ENCODE measurements around the gene D2HGDH. TPM values are rescaled to one million over a fixed set of nuclear protein-coding genes. Genes with fewer than 3 reads are reported as not detected.
A peak's percentile ranks its signal among the peaks of the same experiment; 100 is the strongest.

The D2HGDH gene
- total and polyA plus RNA-seq, 4 donors, result 12.2 to 45.3 (median 27.2) TPM

GRCh38 chr2:241746084-241746483 is 11.7 kb downstream of the D2HGDH start:
- Histone ChIP-seq H3K27ac (ENCODE audit: low read depth in 1 of 2, low read length in 1 of 2) (no peak overlapping the region), H3K9me3 (ENCODE audit: control insufficient read depth in 4 of 4, insufficient read depth in 3 of 4, low read length in 3 of 4) (no peaks in the 10 kb centered on the region), H3K36me3 (ENCODE audit: control insufficient read depth in 4 of 4, insufficient read depth in 4 of 4, low read length in 4 of 4) (peaks cover 2 to 32% (median 25%) of the 10 kb centered on the region in 4 donors), H3K9ac (ENCODE audit: insufficient read depth in 1 of 2, low read length in 2 of 2) (no peak overlapping the region), H3K4me1 (ENCODE audit: control insufficient read depth in 5 of 5, insufficient read depth in 5 of 5, low read length in 5 of 5) (peaks cover 0 to 3% (median 0%) of the 10 kb centered on the region in 5 donors), H3K4me3 (no peak overlapping the region), H3K27me3 (ENCODE audit: control insufficient read depth in 3 of 3, insufficient read depth in 3 of 3, low read length in 2 of 3) (no peaks in the 10 kb centered on the region)
- ATAC-seq (ENCODE audit: insufficient read depth, low FRiP score) (no peak), DNase-seq (no peak)
- WGBS, 2 donors, result 99% methylated on average over 4 of the region's 4 CpGs
- no peak for TF ChIP-seq CTCF (IDR thresholded peaks at IDR 0.05; ENCODE audit: control extremely low read depth, extremely low read depth)

GRCh38 chr2:241748468-241749256 is 14.2 kb downstream of the D2HGDH start:
- WGBS, 2 donors, result 93 to 97% methylated on average over 32 of the region's 32 CpGs
- Histone ChIP-seq H3K27me3 (ENCODE audit: control insufficient read depth in 3 of 3, insufficient read depth in 3 of 3, low read length in 2 of 3) (no peaks in the 10 kb centered on the region), H3K4me1 (ENCODE audit: control insufficient read depth in 5 of 5, insufficient read depth in 5 of 5, low read length in 5 of 5) (peaks cover 0 to 3% (median 0%) of the 10 kb centered on the region in 5 donors), H3K4me3 (no peak overlapping the region), H3K27ac (ENCODE audit: low read depth in 1 of 2, low read length in 1 of 2) (no peak overlapping the region), H3K36me3 (ENCODE audit: control insufficient read depth in 4 of 4, insufficient read depth in 4 of 4, low read length in 4 of 4) (peaks cover 2 to 33% (median 27%) of the 10 kb centered on the region in 4 donors), H3K9me3 (ENCODE audit: control insufficient read depth in 4 of 4, insufficient read depth in 3 of 4, low read length in 3 of 4) (no peaks in the 10 kb centered on the region), H3K9ac (ENCODE audit: insufficient read depth in 1 of 2, low read length in 2 of 2) (no peak overlapping the region)
- no peak for ATAC-seq (ENCODE audit: insufficient read depth, low FRiP score)
- DNase-seq, result no peak
- no peak for TF ChIP-seq CTCF (IDR thresholded peaks at IDR 0.05; ENCODE audit: control extremely low read depth, extremely low read depth)

GRCh38 chr2:241750076-241750840 is 15.8 kb downstream of the D2HGDH start:
- no peak overlapping the region for H3K27ac ChIP-seq (ENCODE audit: low read depth in 1 of 2, low read length in 1 of 2)
- peaks cover 0 to 3% (median 0%) of the 10 kb centered on the region in 5 donors for H3K4me1 ChIP-seq (ENCODE audit: control insufficient read depth in 5 of 5, insufficient read depth in 5 of 5, low read length in 5 of 5)
- TF ChIP-seq CTCF (IDR thresholded peaks at IDR 0.05; ENCODE audit: control extremely low read depth, extremely low read depth), result no peak
- no peak for ATAC-seq (ENCODE audit: insufficient read depth, low FRiP score)
- no peaks in the 10 kb centered on the region for H3K9me3 ChIP-seq (ENCODE audit: control insufficient read depth in 4 of 4, insufficient read depth in 3 of 4, low read length in 3 of 4)
- H3K27me3 ChIP-seq (ENCODE audit: control insufficient read depth in 3 of 3, insufficient read depth in 3 of 3, low read length in 2 of 3), result no peaks in the 10 kb centered on the region
- 66 to 75% methylated on average over 22 of the region's 22 CpGs for WGBS, 2 donors
- H3K4me3 ChIP-seq, result no peak overlapping the region
- DNase-seq, result peak in 1 of 3 donors; percentile 34
- H3K9ac ChIP-seq (ENCODE audit: insufficient read depth in 1 of 2, low read length in 2 of 2), result no peak overlapping the region
- peaks cover 0 to 29% (median 16%) of the 10 kb centered on the region in 4 donors for H3K36me3 ChIP-seq (ENCODE audit: control insufficient read depth in 4 of 4, insufficient read depth in 4 of 4, low read length in 4 of 4)

All from lung (tissue), 12 donors.